GM19240 (cell line): ENCODE results near the gene GPR50.

Experiments used
- DNase-seq: peaks from one replicate; pipeline ENCODE4 v3.0.0; 2011; ENCODE audit warnings: low spot score; ENCODE audit not compliant: insufficient read length

The GPR50 gene

DNA sequence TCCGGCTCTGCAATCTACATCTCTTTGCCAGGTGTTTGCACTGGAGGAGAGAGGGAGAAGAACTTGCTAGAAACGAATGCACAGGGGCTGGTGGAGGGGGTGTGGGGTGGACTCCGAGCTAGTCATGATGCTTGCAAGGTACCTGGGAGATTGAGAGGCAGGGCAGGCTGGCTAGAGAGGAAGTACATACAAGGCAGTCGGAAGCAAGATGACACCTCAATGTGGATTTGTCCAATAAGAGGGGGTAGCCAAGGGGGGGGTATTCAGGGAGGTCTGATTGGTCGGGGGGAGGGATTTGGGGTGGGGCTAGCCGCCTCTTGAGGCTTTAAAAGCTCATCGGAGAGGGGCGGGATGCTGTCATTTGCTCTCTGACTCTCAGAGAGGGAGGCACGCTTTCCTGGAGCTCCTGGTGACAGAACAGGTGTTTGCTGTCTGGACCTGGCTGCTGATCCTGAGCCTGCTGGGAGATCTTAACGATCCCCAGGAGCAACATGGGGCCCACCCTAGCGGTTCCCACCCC lies at the start of gene GPR50:
TSS of gene GPR50 (plus strand) at position 354 of the 520 bp plus-strand sequence. CDS start at position 492, 138 bp downstream.
- no peak for DNase-seq

DNA sequence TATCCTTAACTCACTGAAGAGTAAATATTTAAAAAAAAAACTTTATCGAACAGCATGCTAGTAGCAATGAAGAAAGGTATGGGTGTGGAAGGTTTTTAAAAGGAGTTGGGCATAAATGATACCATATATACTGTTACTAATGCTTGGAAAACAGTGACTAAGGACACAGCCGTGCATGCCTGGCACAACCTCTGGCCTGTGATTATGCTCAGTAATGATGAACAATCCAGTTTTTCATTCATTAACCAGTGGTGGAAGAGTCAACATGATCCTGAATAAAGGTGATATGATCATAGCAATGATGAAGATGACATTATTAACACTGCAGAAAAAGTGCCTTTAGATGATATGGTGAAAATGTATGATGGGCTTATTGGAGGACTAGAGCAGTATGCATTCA lies 43.9 kb upstream of the GPR50 start:
- DNase-seq = no peak

DNA sequence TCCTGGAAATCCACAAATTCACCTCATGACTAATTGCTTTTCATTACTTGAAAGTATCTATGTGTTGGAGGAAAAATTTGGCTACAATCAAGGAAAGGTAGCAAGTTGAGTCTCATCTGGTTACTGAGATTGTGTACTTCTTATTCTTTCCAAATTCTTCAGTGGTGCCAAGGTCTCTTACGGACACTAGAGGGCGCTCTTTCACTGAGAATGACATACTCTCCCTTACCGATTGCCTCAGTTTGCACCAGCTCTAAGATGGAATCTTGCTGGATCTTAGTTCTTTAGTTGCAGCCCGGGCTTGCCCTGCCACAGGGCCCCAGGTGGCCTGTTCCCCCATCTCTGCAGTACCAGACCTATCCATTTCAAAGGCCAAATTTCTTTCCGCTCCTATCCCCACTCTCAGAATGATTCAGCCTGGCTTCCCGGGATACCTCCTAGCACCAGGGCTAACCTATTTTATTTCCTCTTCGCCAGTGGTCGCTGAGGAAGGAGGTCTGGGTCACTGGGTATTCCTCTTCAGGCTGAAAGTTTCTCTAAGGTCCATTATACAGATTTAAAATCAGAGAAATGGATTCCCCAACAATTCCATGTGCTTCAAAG lies 24.6 kb upstream of the GPR50 start:
- peak; percentile 21 for DNase-seq

DNA sequence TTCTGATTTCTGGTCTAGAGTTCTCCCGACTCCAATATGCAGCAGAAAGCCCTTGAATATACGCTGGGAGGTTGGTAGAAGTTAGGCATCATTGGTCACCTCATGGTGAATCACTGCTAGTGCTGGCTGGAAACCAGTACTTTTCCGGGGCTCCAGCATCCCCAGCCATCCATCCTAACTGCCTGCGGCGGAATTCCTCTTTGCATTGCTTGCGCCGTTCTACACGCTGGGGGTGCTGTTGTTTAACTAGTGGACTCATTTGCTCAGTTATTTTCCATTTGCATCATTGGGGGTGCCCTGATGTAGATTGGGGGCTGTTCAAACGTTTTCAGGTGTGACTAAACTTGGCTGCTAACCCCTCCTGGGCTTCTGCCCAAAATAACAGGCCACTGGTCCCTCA lies 23.3 kb upstream of the GPR50 start:
- no peak for DNase-seq

DNA sequence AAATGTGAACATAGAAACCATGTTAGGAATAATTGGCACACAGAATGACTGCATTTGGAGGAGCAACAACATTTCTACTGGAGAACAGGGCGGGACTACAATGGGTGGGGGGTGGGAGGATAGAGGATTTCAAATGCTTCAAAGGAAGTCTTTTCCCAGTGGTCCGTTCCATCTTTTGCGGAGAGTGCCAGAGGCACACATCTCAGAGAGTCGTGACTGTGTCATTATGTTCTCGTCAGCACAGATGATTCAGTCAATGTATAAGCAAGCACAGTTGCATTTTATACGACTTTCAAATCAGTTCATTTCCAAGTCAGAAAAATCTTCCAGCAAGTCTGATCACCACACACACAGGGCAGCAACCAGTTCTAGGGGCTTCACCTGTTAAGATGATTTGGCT lies 22.7 kb upstream of the GPR50 start:
- DNase-seq = no peak

DNA sequence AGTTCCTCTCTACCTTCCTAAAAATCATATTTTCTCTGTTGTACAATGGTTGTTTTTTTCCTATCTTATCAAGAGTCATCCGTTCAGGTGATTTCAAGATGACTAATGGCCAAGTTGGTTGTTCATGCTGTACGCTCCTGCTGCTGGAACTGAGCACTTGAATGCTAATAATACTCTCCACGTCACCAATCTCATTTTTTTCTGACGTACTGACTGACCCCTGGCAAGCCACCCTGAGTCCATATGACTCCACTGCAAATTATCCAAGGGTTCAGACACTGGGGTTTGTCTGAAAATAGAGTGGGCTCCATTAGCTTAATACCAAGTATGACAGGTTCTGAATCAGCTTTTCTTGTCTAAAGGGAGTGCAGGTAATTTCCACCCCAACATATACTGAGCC lies 21.1 kb upstream of the GPR50 start:
- DNase-seq = no peak

DNA sequence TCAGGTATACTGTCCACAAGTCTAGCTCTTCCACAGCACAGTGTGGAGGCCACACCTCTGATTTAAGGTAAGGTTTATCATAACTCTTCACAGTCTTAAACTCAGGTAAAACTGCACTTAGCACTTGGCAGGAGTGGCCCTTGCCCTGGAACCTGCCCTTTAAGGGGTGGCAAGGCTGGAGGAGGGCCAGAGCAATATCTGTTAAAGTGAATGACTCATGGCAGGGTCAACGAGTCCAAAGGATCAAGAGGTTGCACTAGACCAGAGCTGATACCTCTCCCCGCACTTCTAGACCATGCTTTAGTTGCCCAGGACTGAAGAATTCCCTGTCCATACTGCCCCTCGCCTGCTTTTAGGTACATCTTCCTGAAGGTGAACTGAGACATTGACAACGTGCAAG lies 14.7 kb upstream of the GPR50 start:
- DNase-seq = no peak

DNA sequence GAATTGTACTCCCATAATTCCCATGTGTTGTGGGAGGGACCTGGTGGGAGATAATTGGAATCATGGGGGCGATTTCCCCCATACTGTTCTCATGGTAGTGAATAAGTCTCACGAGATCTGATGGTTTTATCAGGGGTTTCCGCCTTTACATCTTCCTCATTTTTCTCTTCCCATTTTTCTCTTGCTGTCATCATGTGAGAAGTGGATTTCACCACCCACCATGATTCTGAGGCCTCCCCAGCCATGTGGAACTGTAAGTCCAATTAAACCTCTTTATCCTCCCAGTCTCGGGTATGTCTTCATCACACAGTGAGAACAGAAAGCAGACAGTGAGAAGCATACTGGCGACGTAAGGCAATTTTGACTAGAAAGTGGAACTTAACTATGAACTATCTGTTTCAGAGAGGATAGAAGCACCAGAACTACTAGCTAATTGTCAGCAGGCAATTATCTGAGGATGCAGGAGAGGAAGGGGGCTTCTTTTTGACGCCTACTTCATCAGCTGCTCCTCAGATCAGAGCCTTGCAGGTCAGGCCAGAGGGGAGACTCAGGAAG lies 8.5 kb upstream of the GPR50 start:
- DNase-seq = no peak

DNA sequence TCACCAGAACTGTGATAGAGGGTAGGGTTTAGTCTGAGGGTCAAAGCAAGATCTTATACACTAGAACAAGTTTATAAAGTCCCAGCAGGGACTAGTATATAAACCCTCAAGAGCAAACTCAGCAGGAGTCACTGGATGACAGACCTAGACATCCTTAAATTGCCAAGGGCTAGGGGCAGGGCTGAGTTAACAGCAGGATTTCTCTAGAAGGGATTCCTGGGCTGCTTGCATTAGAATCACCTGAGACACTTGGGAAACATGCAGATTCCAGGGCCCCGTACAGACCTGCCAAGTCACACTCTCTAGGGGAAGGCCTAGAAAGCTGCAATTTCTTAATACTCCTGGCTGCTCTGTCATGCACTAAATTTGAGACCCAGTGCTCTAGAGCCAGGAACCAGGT lies 6.6 kb upstream of the GPR50 start:
- DNase-seq = no peak

DNA sequence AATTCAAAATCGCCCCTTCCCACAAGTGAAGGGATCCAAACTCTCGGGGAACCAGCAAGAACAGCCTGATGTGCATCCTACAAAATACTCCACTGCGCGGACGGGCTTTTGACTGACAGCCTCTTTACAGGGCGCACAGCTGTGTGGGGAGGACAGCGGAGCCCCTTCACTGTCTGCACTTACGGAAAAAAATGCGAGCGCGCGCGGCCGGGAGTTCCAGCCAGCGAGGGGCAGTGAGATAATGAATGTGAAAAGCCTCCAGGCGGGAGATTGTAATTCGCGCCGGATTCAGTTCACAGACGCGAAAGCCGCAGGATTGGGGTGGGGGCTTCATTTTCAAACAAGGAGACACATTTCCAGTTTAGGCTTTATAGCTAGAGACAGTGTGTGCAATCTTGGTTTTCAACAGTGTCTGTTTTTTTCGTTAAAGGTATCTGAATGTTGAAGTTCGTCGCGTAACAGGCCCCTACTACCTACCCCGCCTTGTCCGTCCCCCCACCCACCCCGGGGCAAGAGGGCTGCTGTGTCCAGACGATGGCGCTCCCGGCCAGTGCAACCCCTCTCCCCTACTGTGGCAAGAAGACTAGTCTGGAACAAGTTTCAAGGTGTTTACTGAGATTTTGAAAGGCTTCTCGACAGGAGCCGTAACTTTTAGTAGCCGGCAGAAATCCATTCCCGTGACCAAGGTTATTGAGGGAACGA lies 1.7 kb upstream of the GPR50 start:
- DNase-seq = no peak

DNA sequence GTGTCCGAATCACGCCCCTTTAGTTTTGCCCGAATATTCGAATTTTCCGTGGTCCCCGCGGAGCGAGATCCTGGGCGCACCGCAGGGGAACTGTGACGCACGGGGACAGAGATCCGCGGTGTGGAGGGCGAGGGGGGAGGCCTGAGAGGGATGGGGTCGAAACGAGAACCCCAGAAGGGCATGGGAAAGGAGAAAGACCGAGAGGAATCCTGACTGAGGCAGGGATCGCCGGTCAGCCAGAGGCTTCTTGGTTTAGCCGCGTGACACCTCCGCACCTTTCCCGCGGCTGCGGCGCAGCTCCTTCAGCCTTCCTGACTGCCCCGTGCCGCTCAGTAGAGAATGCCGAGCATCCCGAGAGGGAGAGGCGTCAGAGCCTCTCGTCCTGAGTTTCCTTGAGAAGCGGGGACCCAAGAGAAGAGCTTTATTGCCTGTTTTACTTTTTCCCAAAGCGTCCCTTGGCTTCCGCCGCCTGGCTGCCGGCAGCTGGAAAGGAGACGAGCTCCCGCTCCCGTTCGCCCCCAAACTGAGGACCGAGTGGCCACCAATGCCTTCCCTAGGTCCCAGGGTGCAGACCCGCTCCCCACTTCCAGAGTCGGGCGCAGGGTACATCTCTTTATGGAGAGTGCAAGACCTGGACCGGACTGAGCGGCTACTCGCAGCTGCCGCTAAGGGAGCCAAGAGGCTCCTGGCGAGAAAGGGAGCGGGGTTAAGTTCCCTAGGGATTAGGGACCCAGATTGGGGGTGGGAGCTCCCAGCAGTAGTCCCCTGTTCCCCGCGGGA lies 911 bp upstream of the GPR50 start:
- no peak for DNase-seq

DNA sequence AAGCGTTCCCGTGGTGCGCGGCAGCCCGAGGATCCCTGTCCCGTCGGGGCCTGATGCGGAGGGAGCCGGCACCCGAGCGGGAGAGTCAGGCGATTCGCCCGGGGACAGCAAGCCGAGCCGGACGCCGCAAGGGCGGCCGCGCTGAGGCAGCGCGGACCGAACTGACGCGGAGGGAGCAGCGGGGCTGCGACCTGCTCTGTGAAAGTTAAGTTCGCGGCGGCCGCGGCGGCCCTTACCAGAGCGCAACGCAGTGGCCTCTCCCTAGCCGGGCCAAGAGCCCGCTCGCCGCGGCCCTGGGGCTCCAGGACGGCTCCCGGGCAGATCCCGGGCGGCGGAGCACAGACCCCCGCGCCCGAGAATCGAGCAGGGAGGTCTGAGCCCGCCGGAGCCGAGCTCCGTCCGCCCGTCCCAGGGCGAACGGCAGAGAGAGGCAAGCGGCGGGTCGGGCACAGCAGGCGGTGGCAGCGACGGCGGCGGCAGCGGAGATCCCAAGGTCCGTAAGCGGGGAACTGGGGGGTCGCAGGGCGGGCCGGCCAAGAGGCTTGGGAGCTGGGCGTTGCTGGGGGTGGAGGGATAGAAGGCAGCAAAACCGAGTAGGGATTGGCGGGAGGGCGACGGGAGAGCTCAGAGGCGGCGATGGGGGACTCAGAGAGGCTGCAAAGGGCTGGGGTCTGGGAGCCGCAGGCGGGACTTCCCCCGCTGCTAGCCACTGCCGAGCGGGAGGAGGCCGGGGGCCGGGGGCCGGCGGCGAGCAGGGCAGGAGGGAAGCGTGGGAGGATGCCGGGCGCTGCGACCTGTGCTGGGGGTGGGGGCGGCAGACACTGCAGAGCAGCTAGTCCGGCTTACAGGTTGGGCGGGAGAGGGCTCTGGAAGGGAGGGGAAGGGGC lies 1.0 kb downstream of the GPR50 start:
- DNase-seq = no peak

DNA sequence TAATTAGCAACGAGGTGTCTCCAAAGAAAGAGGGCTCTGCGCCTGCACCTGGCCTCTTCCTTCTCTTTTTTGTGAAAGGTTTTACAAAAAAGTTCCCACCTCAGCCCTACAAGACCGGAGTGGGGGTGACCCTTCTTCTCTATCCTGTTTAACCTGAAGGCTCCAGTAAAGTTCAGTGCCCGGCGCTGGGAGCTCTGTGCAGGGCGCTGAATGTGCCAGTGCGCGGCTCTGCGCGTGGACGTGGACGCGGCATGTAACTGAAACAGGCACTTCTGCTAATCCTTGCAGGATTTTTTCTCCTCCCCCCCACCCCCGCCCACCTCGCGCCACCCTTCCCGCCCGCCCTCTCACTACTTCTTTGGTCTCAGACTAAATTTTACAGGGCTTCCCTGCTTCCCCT lies 2.4 kb downstream of the GPR50 start:
- DNase-seq = no peak

DNA sequence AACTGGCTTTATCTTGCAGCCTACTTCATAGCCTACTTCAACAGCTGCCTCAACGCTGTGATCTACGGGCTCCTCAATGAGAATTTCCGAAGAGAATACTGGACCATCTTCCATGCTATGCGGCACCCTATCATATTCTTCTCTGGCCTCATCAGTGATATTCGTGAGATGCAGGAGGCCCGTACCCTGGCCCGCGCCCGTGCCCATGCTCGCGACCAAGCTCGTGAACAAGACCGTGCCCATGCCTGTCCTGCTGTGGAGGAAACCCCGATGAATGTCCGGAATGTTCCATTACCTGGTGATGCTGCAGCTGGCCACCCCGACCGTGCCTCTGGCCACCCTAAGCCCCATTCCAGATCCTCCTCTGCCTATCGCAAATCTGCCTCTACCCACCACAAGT lies 4.0 kb downstream of the GPR50 start:
- no peak for DNase-seq

DNA sequence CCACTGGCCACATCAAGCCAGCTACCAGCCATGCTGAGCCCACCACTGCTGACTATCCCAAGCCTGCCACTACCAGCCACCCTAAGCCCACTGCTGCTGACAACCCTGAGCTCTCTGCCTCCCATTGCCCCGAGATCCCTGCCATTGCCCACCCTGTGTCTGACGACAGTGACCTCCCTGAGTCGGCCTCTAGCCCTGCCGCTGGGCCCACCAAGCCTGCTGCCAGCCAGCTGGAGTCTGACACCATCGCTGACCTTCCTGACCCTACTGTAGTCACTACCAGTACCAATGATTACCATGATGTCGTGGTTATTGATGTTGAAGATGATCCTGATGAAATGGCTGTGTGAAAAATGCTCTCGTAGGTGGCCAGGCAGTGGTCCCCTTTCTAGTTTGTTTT lies 4.7 kb downstream of the GPR50 start:
- no peak for DNase-seq

DNA sequence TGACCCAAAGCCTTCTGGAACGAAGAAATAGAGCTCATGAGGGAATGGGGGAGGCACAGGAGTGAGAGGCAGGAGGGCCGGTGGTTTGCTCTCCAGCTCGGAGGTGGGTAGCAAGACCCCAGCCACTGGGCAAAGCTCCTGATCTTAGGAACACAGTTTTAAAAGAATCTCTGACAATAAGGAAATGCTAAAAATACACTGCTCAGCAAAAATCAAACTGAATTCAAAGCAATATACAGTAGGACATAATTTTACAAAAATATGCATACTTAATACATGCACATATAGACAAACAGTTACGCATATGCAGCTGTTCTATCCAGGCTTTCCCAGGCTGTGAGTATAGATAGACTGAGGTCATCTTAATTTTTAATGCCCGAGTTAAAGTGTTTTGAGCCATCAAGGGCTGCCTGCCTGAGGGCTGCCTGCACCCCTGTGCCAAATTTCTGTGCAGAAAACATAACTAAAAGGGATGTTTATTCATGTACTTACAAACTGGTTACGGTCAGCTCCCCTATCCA lies 6.9 kb downstream of the GPR50 start:
- no peak for DNase-seq

DNA sequence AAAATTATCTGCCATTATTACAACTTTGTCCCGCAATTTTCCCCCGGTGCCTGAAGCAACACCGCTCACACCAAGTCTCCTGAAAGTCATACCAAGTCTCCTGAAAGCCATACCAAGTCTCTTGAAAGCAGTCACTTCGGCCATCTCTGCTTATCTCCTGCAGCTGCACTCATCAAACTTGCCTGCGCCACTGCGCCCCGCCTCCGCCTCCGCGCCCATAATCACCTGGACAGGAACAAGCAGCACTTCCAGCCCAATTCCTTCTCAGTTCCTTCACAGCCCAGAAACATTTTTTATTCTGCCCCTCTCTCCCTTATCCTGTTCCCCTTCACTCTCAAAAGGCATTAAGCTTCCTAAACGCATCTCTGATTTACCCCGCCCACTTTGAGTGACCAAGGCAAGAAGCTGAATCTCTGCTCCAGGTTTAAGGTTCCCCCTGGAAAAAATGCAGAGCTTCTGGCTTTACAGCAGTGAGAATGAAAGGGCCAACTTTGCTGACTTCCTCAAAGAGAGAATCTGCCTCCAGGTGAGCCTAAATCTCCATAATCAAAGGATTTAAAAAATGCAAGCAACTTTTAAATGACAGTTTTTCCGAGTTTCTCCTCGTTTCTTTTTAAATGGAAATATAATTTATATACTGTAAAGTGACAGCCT lies 7.7 kb downstream of the GPR50 start:
- no peak for DNase-seq

DNA sequence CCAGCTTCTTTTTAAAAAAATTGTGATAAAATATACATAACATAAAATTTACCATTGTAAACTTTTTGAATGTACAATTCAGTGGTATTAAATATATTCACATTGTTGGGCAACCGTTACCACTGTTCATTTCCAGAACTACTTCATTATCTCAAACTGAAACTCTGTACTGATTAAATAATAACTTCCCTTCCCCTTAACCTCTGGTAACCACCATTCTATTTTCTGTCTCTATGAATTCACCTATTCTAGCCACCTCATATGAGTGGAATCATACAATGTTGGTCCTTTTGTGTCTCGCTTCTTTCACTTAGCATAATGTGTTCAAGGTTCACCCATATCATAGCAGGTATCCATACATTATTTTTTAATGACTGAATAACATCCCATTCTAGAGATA lies 8.3 kb downstream of the GPR50 start:
- DNase-seq = no peak

DNA sequence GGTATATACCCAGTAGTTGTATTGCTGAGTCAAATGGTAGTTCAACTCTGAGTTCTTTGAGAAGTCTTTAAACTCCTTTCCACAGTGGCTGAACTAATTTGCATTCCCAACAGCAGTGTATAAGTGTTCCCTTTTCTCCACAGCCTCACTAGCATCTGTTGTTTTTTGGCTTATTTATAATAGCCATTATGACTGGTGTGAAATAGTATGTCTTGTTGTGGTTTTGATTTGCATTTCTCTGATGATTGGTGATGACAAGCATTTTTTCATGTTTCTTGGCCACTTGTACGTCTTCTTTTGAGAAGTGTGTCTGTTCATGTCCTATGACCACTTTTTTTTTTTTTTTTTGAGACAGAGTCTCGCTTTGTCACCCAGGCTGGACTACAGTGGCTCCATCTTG lies 30.5 kb downstream of the GPR50 start:
- DNase-seq = no peak

DNA sequence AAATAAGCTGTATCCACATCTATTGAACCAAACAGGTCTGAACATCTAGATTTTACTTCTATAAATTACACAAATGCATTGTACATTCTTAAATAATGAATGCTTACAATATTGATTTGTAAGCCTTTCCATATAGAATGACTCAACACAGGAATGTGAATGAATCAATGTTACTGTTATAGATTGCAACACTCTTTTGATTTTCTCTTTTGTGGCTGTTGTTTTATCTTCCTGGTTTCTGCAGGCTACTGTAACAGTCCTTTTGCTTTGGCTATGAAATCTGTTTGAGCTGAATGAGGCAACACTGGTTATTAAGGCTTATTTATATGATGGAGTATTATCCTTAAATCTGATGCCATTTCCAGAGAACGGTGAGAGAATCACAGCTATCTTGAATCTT lies 49.5 kb downstream of the GPR50 start:
- no peak for DNase-seq
